Psoas muscle (tissue), 8 donors: ENCODE measurements around the gene RFX7. TPM values are rescaled to one million over a fixed set of nuclear protein-coding genes. Genes with fewer than 3 reads are reported as not detected.
"Not testable (repeated sequence)": the region's sequence is repeated elsewhere in the genome, so short reads cannot be mapped to it uniquely, and the experiment has no call there.

Source experiments
- ATAC-seq, 4 donors: fragments of 200-7000 bp; cut with Tn5 transposase; one replicate each; pipeline ENCODE4 v1.9.1; 2020; ENCODE audit warnings: moderate library complexity in 3 of 4, mild to moderate bottlenecking in 2 of 4
- DNase-seq, 2 donors: peaks; one replicate each; pipeline ENCODE4 v3.0.0-alpha.2; 2020
- H3K27ac ChIP-seq: fragments of 200-600 bp; one replicate; pipeline ENCODE4 v1.8.0; 2022
- H3K27me3 ChIP-seq, 3 donors: fragments of 200-600 bp in 1 of 3; one replicate each; pipeline versions ENCODE4 v1.6.1 to v1.8.0; 2013 to 2022; ENCODE audit warnings: low read length in 2 of 3, mild to moderate bottlenecking in 2 of 3, moderate library complexity in 1 of 3; ENCODE audit not compliant: insufficient read depth in 3 of 3
- H3K36me3 ChIP-seq, 2 donors: fragments of 200-600 bp in 1 of 2; one replicate each; pipeline versions ENCODE4 v1.6.1 to v1.8.0; 2013 to 2022; ENCODE audit warnings: low read depth in 1 of 2, mild to moderate bottlenecking in 1 of 2, moderate library complexity in 1 of 2; ENCODE audit not compliant: insufficient read depth in 1 of 2
- H3K4me1 ChIP-seq: fragments of 200-600 bp; one replicate; pipeline ENCODE4 v1.8.0; 2022
- H3K4me3 ChIP-seq: fragments of 200-600 bp; one replicate; pipeline ENCODE4 v1.8.0; 2022; ENCODE audit warnings: mild to moderate bottlenecking
- H3K9me3 ChIP-seq: fragments of 200-600 bp; one replicate; pipeline ENCODE4 v1.8.0; 2022
- CTCF ChIP-seq: fragments of 200-600 bp; IDR thresholded peaks from one replicate; pipeline ENCODE4 v1.8.0; 2022; ENCODE audit warnings: antibody characterized with exemption
- WGBS, 3 donors: extraction: QIAGEN DNeasy Blood & Tissue Kit; methylation state at CpG; one replicate each; pipeline versions ENCODE4 v1.1.6 to v1.1.7; 2013; 5-methylcytosine and 5-hydroxymethylcytosine counted together
- intact Hi-C, 2 donors: fragments of 100-400 bp; cut with DNase I; formaldehyde crosslinking; loops; one replicate each; pipeline versions ENCODE4 v1.11.0 to v1.14.2; 2022
- polyA plus RNA-seq, 3 donors: library from polyadenylated mRNA; stranded (reverse); fragments of 200-250 nt; gene quantifications; one replicate each; pipeline ENCODE4 v1.2.3, GENCODE V29; 2013
- total RNA-seq, 4 donors: library from RNA; stranded (reverse); fragmentation: NEBNext Ultra II Directional in 2 of 4; extraction: Animal tissue kit (Norgen Biotek cat#: 25700) in 2 of 4; gene quantifications; one replicate each; pipeline versions ENCODE4 v1.2.1 to v1.2.4, GENCODE V29; 2021 to 2023
- donor health status: healthy with polysubstance abuse.
- donor health status: DM: no; HTN: no; CAD: no; lungs with moderate emphysema.
- donor health status: Bipolar disorder and iron deficiency.
- donor health status: healthy.
- donor health status: DM: yes; HTN: yes; CAD: no.
- donor health status: DM: no; HTN: no; CAD: no.
- donor health status: DM: no; HTN: no; CAD: no.
- donor health status: DM: yes; HTN: yes; CAD: no.

RFX7 gene
- total and polyA plus RNA-seq, 7 donors = 0.83 to 17.6 (median 11.8) TPM

- Histone ChIP-seq H3K9me3 (no peaks in the 10 kb centered on the region), H3K4me3 (no peak overlapping the region), H3K36me3 (no peaks in the 10 kb centered on the region), H3K4me1 (peaks cover 31% of the 10 kb centered on the region), H3K27ac (no peak overlapping the region), H3K27me3 (no peaks in the 10 kb centered on the region)
- DNase-seq (no peak), ATAC-seq (peak in 1 of 4 donors; percentile 69)
- intact Hi-C loops = no loop called here
- TF ChIP-seq CTCF = no peak
These were observed 38.4 kb downstream of the RFX7 start for GRCh38 chr15:56205061-56205876.

GRCh38 chr15:56203312-56203922 is 40.3 kb downstream of the RFX7 start:
- DNase-seq, H3K36me3 ChIP-seq, H3K9me3 ChIP-seq, H3K27ac ChIP-seq, H3K27me3 ChIP-seq, H3K4me3 ChIP-seq, intact Hi-C loops, ATAC-seq: not testable (repeated sequence)
- peaks cover 31% of the 10 kb centered on the region for H3K4me1 ChIP-seq
- 85 to 91% (median 86%) methylated on average over 4 of the region's 4 CpGs for WGBS, 3 donors

GRCh38 chr15:56202701-56203100 is 41.0 kb downstream of the RFX7 start:
- DNase-seq = no peak
- Histone ChIP-seq H3K9me3 (no peaks in the 10 kb centered on the region), H3K4me1 (peaks cover 27% of the 10 kb centered on the region), H3K27ac (no peak overlapping the region), H3K27me3 (no peaks in the 10 kb centered on the region), H3K36me3 (no peaks in the 10 kb centered on the region), H3K4me3 (no peak overlapping the region)
- no peak for ATAC-seq
- TF ChIP-seq CTCF = no peak
- 86 to 94% (median 87%) methylated on average over 1 of the region's 1 CpG for WGBS, 3 donors
- intact Hi-C loops = no loop called here

GRCh38 chr15:56199038-56199437 is 44.6 kb downstream of the RFX7 start:
- ATAC-seq (no peak), DNase-seq (no peak)
- H3K4me3 ChIP-seq = no peak overlapping the region
- H3K27me3 ChIP-seq = no peaks in the 10 kb centered on the region
- peaks cover 35% of the 10 kb centered on the region for H3K4me1 ChIP-seq
- no peaks in the 10 kb centered on the region for H3K36me3 ChIP-seq
- H3K9me3 ChIP-seq = no peaks in the 10 kb centered on the region
- WGBS, 3 donors = 80 to 91% (median 85%) methylated on average over 2 of the region's 2 CpGs
- intact Hi-C loops = no loop called here
- H3K27ac ChIP-seq = no peak overlapping the region
- no peak for TF ChIP-seq CTCF

GRCh38 chr15:56194035-56194434 is 49.6 kb downstream of the RFX7 start:
- Histone ChIP-seq H3K4me3 (no peak overlapping the region), H3K27ac (peak overlapping the region; percentile 4), H3K9me3 (no peaks in the 10 kb centered on the region), H3K4me1 (peaks cover 36% of the 10 kb centered on the region), H3K36me3 (no peaks in the 10 kb centered on the region), H3K27me3 (no peaks in the 10 kb centered on the region)
- intact Hi-C loops = no loop called here
- no peak for DNase-seq
- 77 to 97% (median 88%) methylated on average over 1 of the region's 1 CpG for WGBS, 3 donors
- TF ChIP-seq CTCF = no peak
- ATAC-seq = peak in 2 of 4 donors; percentile 62 to 73
